AG09309 (cell line): Measurements from ENCODE around the gene CADPS2.

Experiments used
- DNase-seq: peaks from one replicate; pipeline ENCODE4 v3.0.0-alpha.2; 2010; ENCODE audit warnings: low read depth
- H3K4me3 ChIP-seq: 2 replicates; pipeline ENCODE4 v1.5.1; 2011; ENCODE audit warnings: mild to moderate bottlenecking, low read depth, low read length, moderate library complexity; ENCODE audit not compliant: control insufficient read depth
- TF ChIP-seq, protein P1 (sequence below): IDR thresholded peaks from 2 replicates; pipeline ENCODE4 v1.5.1; 2011; ENCODE audit warnings: mild to moderate bottlenecking, low read depth, low read length, inconsistent platforms; ENCODE audit not compliant: insufficient read depth, control insufficient read depth; ENCODE audit errors: missing control alignments

The CADPS2 gene

GRCh38 chr7:122663733-122664132 lies 222.5 kb downstream of the CADPS2 start:
- TF ChIP-seq, protein P1, sequence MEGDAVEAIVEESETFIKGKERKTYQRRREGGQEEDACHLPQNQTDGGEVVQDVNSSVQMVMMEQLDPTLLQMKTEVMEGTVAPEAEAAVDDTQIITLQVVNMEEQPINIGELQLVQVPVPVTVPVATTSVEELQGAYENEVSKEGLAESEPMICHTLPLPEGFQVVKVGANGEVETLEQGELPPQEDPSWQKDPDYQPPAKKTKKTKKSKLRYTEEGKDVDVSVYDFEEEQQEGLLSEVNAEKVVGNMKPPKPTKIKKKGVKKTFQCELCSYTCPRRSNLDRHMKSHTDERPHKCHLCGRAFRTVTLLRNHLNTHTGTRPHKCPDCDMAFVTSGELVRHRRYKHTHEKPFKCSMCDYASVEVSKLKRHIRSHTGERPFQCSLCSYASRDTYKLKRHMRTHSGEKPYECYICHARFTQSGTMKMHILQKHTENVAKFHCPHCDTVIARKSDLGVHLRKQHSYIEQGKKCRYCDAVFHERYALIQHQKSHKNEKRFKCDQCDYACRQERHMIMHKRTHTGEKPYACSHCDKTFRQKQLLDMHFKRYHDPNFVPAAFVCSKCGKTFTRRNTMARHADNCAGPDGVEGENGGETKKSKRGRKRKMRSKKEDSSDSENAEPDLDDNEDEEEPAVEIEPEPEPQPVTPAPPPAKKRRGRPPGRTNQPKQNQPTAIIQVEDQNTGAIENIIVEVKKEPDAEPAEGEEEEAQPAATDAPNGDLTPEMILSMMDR, result no peak
- no peak for DNase-seq
- no peak overlapping the region for H3K4me3 ChIP-seq

GRCh38 chr7:122658856-122659255 lies 227.4 kb downstream of the CADPS2 start:
- H3K4me3 ChIP-seq, result no peak overlapping the region
- no peak for DNase-seq
- TF ChIP-seq, protein P1, result no peak

GRCh38 chr7:122653685-122654084 lies 232.6 kb downstream of the CADPS2 start:
- no peak overlapping the region for H3K4me3 ChIP-seq
- no peak for DNase-seq
- TF ChIP-seq, protein P1, result no peak

DNA sequence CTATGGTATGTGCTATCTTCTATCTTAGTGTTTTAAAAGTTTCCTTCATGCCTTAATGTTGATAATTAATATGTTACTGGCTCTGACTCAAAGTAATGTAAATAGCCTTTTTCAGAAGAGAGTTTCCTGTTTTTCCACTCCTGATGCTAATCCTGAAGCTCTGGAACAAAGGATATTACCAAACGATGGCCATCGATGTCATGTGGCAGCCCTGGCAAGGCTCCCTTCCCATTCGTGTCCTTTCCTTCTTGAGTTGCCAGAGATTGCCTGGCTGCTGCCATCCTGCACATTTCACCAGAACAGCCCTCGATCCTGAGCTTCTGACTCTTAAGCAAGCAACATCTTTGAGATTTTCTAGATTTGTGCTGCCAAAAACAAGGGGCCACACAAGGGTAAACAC lies 233.4 kb downstream of the CADPS2 start:
- no peak for DNase-seq
- TF ChIP-seq, protein P1, result no peak
- H3K4me3 ChIP-seq, result no peak overlapping the region

DNA sequence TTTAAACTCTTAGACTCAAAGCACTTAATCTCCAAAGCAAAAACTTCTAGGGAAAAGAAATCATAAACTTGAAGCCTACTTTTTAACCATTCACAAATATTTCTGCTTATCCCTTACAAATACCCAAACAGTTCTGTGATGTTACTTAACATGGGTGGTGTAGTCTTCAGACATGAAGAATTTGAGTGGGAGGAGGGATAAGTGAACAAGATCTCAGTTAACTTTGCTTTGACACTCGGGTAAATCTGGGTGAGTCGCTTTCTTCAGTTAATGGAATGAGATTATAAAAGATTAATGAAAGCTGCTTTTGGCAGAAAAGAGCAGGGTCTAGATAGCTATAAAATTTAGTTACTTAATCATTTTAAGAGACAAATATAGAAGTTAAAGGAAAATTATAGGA lies 234.8 kb downstream of the CADPS2 start:
- TF ChIP-seq, protein P1, result no peak
- H3K4me3 ChIP-seq, result no peak overlapping the region
- no peak for DNase-seq

DNA sequence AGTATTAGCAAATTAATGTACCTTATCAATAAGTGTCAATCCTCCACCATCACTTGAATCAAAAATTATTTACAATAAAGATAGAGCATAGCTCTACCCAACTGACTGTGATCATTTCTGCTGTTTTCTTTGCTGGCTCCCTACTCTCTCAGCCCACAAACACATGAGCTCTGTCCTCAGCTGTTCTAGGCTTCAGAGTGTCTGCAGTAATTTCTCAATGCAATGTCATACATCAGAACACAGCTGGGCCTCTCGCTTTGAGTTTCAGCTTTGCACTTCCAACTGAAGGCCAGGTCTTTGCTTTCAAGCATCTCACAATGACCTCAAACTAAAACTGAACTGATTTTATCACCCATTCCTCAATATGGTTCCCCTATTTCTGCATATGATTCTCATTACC lies 243.0 kb downstream of the CADPS2 start:
- TF ChIP-seq, protein P1, result no peak
- no peak overlapping the region for H3K4me3 ChIP-seq
- DNase-seq, result no peak

DNA sequence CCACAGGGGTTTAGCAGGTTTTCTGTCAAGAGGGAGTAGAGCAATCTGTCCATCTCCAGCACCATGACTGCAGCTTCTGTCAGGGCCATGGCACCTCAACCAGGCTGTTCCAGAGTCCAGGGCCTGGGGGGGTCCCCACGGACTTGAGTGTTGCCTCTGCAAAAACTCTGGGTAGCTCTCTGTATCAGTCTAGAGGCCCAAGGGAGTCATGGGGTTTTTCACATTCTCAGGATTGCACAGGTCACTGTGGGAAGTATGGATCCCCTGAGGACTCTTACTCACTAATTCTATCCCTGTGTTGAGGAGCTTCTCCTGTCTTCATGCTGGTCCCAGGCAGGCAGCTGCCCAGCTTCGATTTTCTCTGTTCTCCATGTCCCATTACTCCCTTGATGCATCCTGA lies 247.8 kb downstream of the CADPS2 start:
- no peak for DNase-seq
- H3K4me3 ChIP-seq, result no peak overlapping the region
- TF ChIP-seq, protein P1, result no peak
